ENCODE data around the gene ZNF879. TPM values are rescaled to one million over a fixed set of nuclear protein-coding genes. Genes with fewer than 3 reads are reported as not detected.

ZNF879 gene
- polyA plus RNA-seq, 1 donor (not counting 4 experiments of a cell fraction or from before 2014, with no cell fraction given), result 2.5 TPM

GRCh38 chr5:178984145-178985072, 39.2 kb upstream of the ZNF879 start:
- dilution Hi-C loops (cut with MboI; ENCODE audit: extremely low pct_ligation_motif_present, low sequenced_read_pairs), result no loop called here
- peaks cover 25% of the 10 kb centered on the region for H3K9me3 ChIP-seq (ENCODE audit: control insufficient read depth, low read depth, low read length)

GRCh38 chr5:178986326-178986960, 37.2 kb upstream of the ZNF879 start:
- DNase-seq (ENCODE audit: low read depth, low spot score), result no peak
- Histone ChIP-seq H3K36me3 (ENCODE audit: control insufficient read depth in 2 of 2, extremely low read depth in 1 of 2, insufficient read depth in 2 of 2, low read length in 2 of 2) (no peaks in the 10 kb centered on the region), H2AFZ (ENCODE audit: control insufficient read depth, low read length) (no peak overlapping the region), H3K9ac (ENCODE audit: control insufficient read depth, extremely low read depth, insufficient read depth, low read length) (no peak overlapping the region), H3K27ac (ENCODE audit: control insufficient read depth, insufficient read depth, low read length) (no peak overlapping the region), H3K27me3 (ENCODE audit: control insufficient read depth, extremely low read depth, insufficient read depth, low read length) (no peaks in the 10 kb centered on the region), H3K4me3 (ENCODE audit: control insufficient read depth in 2 of 3, extremely low read depth in 1 of 3, insufficient read depth in 2 of 3, low read depth in 1 of 3, low read length in 3 of 3) (no peak overlapping the region), H3K9me1 (ENCODE audit: control insufficient read depth, extremely low read depth, insufficient read depth, low read length) (no peaks in the 10 kb centered on the region), H3K4me2 (ENCODE audit: control insufficient read depth, extremely low read depth, insufficient read depth, low read depth, low read length) (no peak overlapping the region), H3K4me1 (ENCODE audit: control insufficient read depth, extremely low read depth, insufficient read depth, low read length) (no peaks in the 10 kb centered on the region), H3K79me2 (ENCODE audit: control insufficient read depth, insufficient read depth, low read length) (no peaks in the 10 kb centered on the region), H4K20me1 (ENCODE audit: control insufficient read depth, extremely low read depth, insufficient read depth, low read length) (no peaks in the 10 kb centered on the region), H3K9me3 (ENCODE audit: control insufficient read depth, low read depth, low read length) (peaks cover 27% of the 10 kb centered on the region)
- no peak for TF ChIP-seq CTCF (optimal IDR thresholded peaks at IDR 0.05 in 1 of 3, IDR thresholded peaks at IDR 0.05 in 1 of 3, conservative IDR thresholded peaks at IDR 0.05 in 1 of 3; ENCODE audit: extremely low read depth in 1 of 3, insufficient read depth in 2 of 3, low read length in 3 of 3)
- no peak for TF ChIP-seq EZH2 (IDR thresholded peaks at IDR 0.05; ENCODE audit: low read length)
- FAIRE-seq, result no peak
- dilution Hi-C loops (cut with MboI; ENCODE audit: extremely low pct_ligation_motif_present, low sequenced_read_pairs), result no loop called here

More at GRCh38 chr5:178984145-178985072, 39.2 kb upstream of the ZNF879 start:
- TF ChIP-seq CTCF (optimal IDR thresholded peaks at IDR 0.05 in 1 of 3, IDR thresholded peaks at IDR 0.05 in 1 of 3, conservative IDR thresholded peaks at IDR 0.05 in 1 of 3; ENCODE audit: extremely low read depth in 1 of 3, insufficient read depth in 2 of 3, low read length in 3 of 3), result no peak
- TF ChIP-seq EZH2 (IDR thresholded peaks at IDR 0.05; ENCODE audit: low read length), result no peak
- H3K36me3 ChIP-seq (ENCODE audit: control insufficient read depth in 2 of 2, extremely low read depth in 1 of 2, insufficient read depth in 2 of 2, low read length in 2 of 2), result no peaks in the 10 kb centered on the region
- no peak for FAIRE-seq
- no peaks in the 10 kb centered on the region for H3K9me1 ChIP-seq (ENCODE audit: control insufficient read depth, extremely low read depth, insufficient read depth, low read length)
- no peak overlapping the region for H2AFZ ChIP-seq (ENCODE audit: control insufficient read depth, low read length)
- H3K4me2 ChIP-seq (ENCODE audit: control insufficient read depth, extremely low read depth, insufficient read depth, low read depth, low read length), result no peak overlapping the region
- H3K9ac ChIP-seq (ENCODE audit: control insufficient read depth, extremely low read depth, insufficient read depth, low read length), result no peak overlapping the region
- H4K20me1 ChIP-seq (ENCODE audit: control insufficient read depth, extremely low read depth, insufficient read depth, low read length), result no peaks in the 10 kb centered on the region
- H3K27ac ChIP-seq (ENCODE audit: control insufficient read depth, insufficient read depth, low read length), result no peak overlapping the region
- H3K4me3 ChIP-seq (ENCODE audit: control insufficient read depth in 2 of 3, extremely low read depth in 1 of 3, insufficient read depth in 2 of 3, low read depth in 1 of 3, low read length in 3 of 3), result no peak overlapping the region
- H3K79me2 ChIP-seq (ENCODE audit: control insufficient read depth, insufficient read depth, low read length), result no peaks in the 10 kb centered on the region
- no peaks in the 10 kb centered on the region for H3K27me3 ChIP-seq (ENCODE audit: control insufficient read depth, extremely low read depth, insufficient read depth, low read length)
- DNase-seq (ENCODE audit: low read depth, low spot score), result no peak
- H3K4me1 ChIP-seq (ENCODE audit: control insufficient read depth, extremely low read depth, insufficient read depth, low read length), result no peaks in the 10 kb centered on the region
